HG02623 (cell line): ENCODE measurements around the gene GRIN3B.
"Not testable (repeated sequence)": the region's sequence is repeated elsewhere in the genome, so short reads cannot be mapped to it uniquely, and the experiment has no call there.

Experiments
- ATAC-seq: cut with Tn5 transposase; IDR thresholded peaks from one replicate; pipeline ENCODE4 v1.9.1; 2021; ENCODE audit warnings: moderate library complexity; ENCODE audit not compliant: unreplicated experiment

GRIN3B gene

GRCh38 chr19:1018393-1018792 is 18.2 kb downstream of the GRIN3B start:
- no peak for ATAC-seq

- ATAC-seq = no peak
Observed at GRCh38 chr19:1018932-1019615, 18.9 kb downstream of the GRIN3B start.

DNA sequence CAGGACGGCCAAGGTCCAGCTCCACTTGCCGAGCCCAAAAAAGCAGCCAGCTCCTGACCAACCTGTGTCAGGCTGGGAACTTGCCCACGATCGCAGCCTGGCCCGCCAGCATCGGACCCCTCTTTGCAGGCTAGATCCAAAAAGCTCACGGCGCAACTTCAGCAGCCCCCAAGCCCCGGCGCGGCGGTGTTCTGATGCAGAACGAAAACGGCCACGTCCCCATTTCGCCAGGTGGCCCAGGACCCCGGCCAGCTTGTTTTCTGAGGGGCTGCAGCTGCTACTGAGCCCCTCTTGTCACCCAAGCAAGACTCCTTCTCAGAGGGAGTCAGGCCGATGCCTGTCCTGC is 19.4 kb downstream of the GRIN3B start:
- ATAC-seq = no peak

GRCh38 chr19:1019980-1020867 is 20.0 kb downstream of the GRIN3B start:
- ATAC-seq = no peak

DNA sequence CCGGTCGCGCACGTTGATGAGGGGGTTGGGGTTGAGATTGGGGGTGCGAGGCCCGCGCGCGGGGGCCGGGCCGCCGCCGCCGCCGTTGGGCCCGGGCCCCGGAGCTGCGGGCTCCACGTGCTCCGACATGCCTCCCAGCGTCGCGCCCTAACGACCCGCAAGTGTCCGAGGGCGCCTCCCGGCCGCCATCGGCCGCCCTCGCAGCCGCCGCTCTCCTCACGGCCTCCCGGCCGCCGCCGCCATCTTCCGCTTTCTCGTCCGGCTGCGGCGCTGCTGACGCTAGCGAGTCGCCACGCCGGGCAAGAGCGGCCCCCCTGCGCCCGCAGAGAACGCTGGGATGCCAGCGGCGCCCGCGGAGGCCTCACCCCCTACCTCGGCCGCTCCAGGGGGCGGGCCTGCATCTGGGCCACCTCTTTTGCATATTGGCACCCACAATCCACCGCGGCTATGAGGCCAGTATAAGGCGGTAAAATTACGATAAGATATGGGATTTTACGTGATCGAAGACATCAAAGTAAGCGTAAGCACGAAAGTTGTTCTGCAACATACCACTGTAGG is 20.7 kb downstream of the GRIN3B start, which contains the start of gene TMEM259:
TMEM259 (minus strand) TSS at position 256 of the 558 bp plus-strand sequence; CDS start at position 129, 127 bp downstream.
- ATAC-seq = peak; percentile 71

DNA sequence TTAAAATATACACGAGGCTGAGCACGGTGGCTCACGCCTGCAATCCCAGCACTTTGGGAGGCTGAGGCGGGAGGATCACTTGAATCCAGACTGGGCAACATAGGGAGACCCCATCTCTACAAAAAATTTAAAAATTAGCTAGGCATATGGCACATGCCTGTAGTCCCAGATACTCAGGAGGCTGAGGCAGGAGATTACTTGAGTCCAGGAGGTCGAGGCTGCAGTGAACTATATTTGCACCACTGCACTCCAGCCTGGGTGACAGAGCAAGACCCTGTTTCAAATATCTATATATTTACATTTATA is 23.6 kb downstream of the GRIN3B start:
- not testable (repeated sequence) for ATAC-seq

- not testable (repeated sequence) for ATAC-seq
Observed at GRCh38 chr19:1025080-1025479, 24.9 kb downstream of the GRIN3B start.

GRCh38 chr19:1025960-1026782 is 26.0 kb downstream of the GRIN3B start, which contains the start of gene CNN2:
Gene CNN2 (plus strand): TSS chr19:1026608. CDS start chr19:1026662, 54 bp downstream.
- ATAC-seq = peak; percentile 51

- ATAC-seq = no peak
Observed at GRCh38 chr19:1026783-1027649, 26.8 kb downstream of the GRIN3B start.

- ATAC-seq = no peak
Observed at GRCh38 chr19:1027650-1028061, 27.4 kb downstream of the GRIN3B start.

DNA sequence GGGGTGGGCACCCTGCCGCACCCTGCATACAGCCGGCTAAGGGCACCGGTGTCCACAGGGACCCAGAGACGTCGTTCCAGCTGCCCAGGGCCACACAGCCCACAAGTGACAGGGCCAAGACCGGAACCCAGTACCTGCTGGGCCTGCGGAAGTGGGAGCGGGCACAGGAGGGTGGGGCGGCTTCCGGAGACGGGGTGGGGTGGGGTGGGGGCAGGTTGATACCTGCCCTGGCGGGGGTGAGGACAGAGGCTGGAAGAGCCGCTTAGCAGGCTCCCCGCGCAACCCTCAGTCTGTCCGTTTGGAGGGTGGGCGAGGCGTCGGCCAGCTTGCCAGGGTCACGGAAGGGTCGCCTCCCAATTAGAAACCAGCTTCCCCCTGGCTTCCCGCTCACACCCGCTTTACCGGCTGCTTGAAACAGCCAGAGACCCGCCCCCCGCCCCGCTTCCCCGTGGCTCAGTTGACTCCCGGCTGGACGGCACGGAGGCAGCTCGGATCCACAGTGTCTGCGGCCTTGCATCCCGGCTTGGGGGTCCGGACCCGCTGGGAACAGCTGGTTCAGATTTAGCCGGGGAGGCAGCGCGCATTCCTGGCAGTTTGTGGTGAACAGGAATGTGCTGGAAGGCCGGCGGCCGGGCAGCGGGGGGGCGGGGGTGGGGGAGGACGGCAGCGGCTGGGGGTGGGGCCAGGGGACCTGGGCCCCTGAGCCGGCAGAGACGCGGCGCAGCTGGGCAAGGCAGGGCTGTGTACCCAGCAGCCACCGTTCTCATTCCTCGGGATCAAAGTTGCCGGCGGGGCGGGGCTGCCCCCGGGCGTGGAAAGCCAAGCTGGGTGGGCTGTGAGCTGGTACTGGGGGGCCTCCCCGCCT is 28.1 kb downstream of the GRIN3B start:
- no peak for ATAC-seq

DNA sequence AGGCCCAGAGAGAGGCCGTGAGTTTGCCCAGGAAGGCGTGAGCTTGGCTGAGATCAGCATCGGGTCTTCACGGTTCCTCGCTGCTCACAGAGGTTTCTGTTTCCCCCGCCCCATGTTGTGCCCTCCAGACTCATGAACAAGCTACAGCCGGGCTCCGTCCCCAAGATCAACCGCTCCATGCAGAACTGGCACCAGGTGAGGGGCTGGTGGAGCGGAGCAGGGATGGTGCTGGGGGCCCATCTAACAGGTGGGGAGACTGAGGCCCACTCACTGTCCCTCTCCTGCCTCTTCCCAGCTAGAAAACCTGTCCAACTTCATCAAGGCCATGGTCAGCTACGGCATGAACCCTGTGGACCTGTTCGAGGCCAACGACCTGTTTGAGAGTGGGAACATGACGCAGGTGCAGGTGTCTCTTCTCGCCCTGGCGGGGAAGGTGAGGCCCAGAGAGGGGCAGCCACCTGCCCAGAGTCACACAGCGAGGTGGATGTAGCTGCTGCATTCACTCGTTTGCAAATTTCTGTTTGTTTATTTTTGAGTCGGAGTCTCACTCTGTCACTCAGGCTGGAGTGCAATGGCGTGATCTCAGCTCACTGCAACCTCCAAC is 32.1 kb downstream of the GRIN3B start:
- ATAC-seq = no peak

- no peak for ATAC-seq
Observed at GRCh38 chr19:1035998-1036621, 35.9 kb downstream of the GRIN3B start.

DNA sequence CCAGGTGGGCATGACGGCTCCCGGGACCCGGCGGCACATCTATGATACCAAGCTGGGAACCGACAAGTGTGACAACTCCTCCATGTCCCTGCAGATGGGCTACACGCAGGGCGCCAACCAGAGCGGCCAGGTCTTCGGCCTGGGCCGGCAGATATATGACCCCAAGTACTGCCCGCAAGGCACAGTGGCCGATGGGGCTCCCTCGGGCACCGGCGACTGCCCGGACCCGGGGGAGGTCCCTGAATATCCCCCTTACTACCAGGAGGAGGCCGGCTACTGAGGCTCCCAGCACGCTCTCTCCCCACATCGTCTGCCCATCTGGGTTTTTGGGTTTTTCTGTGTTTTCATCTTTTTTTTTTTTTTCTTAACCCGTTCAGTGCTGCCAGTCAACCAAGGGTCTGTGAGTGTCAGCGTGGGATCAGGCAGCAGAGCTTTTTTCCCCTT is 37.4 kb downstream of the GRIN3B start:
- no peak for ATAC-seq

GRCh38 chr19:1038978-1039645 is 38.9 kb downstream of the GRIN3B start:
- ATAC-seq = no peak

- peak; percentile 78 for ATAC-seq
Observed at GRCh38 chr19:1039646-1040475, 39.6 kb downstream of the GRIN3B start, which contains the start of gene ABCA7. Gene ABCA7 (plus strand): TSS chr19:1040107. CDS start chr19:1041362, 1,255 bp downstream.
